Activated CD4-positive, alpha-beta T cell treated with anti-CD3 and anti-CD28 coated beads for 24 hours (primary cell): ENCODE results near the gene HNRNPK.

Experiments used
- DNase-seq, 2 donors: peaks; one replicate each; pipeline ENCODE4 v3.0.0-alpha.2; 2020; ENCODE audit warnings: low read depth in 2 of 2

Gene HNRNPK

GRCh38 chr9:83934569-83935275 lies 45.3 kb downstream of the HNRNPK start:
- no peak for DNase-seq

- no peak for DNase-seq
Observed at GRCh38 chr9:83933790-83934189, 46.2 kb downstream of the HNRNPK start.

GRCh38 chr9:83932851-83933250 lies 47.2 kb downstream of the HNRNPK start:
- no peak for DNase-seq

- DNase-seq, result no peak
Observed at GRCh38 chr9:83932011-83932410, 48.0 kb downstream of the HNRNPK start.

DNA sequence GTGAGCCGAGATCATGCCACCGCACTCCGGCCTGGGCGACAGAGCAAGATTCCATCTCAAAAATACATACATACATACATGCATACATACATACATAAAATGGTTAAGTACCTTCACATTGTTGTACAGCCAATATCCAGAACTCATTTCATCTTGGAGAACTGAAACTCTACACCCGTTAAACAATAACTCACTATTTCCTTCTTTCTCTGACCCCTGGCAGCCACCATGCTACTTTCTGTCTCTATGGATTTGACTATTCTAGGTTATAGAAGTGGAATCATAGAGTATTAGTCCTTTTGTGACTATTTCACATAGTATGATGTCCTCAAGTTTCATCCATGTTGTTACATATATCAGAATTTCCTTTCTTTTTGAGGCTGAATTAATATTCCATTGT lies 49.1 kb downstream of the HNRNPK start:
- DNase-seq, result no peak

DNA sequence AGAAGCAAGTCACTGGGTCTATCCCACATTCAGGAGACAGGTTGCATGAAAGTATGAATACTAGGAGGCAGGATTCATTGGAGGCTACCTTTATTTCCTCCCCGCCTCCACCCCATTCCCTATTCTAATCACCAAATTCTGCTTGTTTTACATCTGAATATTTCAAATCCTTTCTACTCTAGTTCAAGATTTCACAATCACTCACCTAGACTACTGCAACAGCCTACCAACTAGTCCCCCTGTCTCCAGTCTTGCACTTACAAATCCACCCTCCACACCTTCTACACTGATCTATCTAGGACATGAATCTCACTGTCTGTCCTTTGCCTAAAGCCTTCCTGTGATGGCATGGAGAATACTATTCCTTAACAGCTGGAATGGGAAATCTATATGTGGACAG lies 52.4 kb downstream of the HNRNPK start:
- no peak for DNase-seq

- DNase-seq, result peak; percentile 96 to 98
Observed at GRCh38 chr9:83920927-83921707, 58.9 kb downstream of the HNRNPK start, which contains the start of gene KIF27. KIF27 (minus strand) TSS chr9:83921432; CDS start chr9:83915591, 5,841 bp downstream.

- DNase-seq, result no peak
Observed at GRCh38 chr9:83920469-83920926, 59.5 kb downstream of the HNRNPK start.

DNA sequence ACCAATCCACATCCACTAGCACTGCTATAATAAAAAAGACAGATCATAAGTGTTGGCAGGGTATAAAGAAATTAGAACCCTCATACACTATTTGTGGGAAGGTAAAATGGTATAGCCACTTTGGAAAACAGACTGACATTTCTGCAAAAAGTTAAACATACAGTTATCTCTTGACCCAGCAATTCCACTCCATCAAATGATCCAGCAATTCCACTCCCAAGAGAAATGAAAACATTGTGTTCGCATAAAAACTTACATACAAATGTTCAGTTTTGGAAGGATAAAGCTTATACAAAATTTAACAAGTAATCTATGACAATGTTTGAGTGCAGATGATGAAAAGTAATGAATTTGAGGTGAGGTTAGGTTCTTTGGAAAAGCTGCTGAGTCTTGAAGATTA lies 60.9 kb downstream of the HNRNPK start:
- no peak for DNase-seq
